Mammary epithelial cell (primary cell): ENCODE results near the gene CAPN9.

Experiments used
- EZH2 ChIP-seq: IDR thresholded peaks from 2 replicates; pipeline ENCODE4 v1.6.1; 2012; ENCODE audit warnings: low read length, inconsistent platforms, borderline replicate concordance
- TF ChIP-seq, protein P1 (sequence below), 2 donors: IDR thresholded peaks in 1 of 2; conservative IDR thresholded peaks in 1 of 2; 2 replicates each; pipeline ENCODE4 v1.5.1; 2011 to 2012; ENCODE audit warnings: inconsistent platforms in 2 of 2, low read length in 2 of 2, mild to moderate bottlenecking in 2 of 2, control low read depth in 1 of 2, low read depth in 1 of 2; ENCODE audit not compliant: insufficient read depth in 1 of 2; ENCODE audit errors: extremely low read depth in 1 of 2

DNA sequence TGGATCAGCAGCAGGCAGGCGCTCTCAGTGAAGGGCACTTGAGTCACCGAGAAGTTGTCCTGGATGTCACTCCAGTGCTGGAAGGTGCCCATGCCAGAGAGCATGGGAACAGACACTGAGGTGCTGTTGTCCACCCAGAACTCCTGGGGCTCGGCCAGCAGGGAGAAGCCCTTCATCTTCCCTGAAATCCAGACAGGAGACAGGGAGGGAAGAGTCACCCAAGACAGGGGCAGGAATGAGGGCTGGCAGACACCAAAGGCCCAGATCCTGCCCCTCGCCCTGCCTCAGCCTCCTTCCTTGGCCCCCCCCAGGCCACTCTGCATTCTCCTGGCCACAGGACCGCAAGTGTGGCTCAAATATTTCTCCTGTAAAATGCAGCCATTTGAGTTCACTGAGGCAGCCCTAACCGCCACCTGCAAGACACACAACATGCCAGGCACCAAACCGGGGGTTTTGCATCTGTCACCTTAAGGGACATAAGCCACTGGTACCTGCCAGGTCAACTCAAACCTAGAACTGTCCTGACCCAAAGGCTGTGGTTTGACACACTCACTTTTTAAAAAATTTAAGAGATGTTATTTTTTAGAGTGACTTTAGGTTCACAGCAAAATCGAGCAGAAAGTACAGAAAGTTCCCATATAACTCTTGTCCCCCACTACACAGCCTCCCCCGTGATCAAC, 41.0 kb upstream of the CAPN9 start:
- TF ChIP-seq, protein P1, sequence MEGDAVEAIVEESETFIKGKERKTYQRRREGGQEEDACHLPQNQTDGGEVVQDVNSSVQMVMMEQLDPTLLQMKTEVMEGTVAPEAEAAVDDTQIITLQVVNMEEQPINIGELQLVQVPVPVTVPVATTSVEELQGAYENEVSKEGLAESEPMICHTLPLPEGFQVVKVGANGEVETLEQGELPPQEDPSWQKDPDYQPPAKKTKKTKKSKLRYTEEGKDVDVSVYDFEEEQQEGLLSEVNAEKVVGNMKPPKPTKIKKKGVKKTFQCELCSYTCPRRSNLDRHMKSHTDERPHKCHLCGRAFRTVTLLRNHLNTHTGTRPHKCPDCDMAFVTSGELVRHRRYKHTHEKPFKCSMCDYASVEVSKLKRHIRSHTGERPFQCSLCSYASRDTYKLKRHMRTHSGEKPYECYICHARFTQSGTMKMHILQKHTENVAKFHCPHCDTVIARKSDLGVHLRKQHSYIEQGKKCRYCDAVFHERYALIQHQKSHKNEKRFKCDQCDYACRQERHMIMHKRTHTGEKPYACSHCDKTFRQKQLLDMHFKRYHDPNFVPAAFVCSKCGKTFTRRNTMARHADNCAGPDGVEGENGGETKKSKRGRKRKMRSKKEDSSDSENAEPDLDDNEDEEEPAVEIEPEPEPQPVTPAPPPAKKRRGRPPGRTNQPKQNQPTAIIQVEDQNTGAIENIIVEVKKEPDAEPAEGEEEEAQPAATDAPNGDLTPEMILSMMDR (conservative IDR thresholded peaks at IDR 0.05 in 1 of 2, IDR thresholded peaks at IDR 0.05 in 1 of 2; ENCODE audit: extremely low read depth in 1 of 2, insufficient read depth in 1 of 2, low read depth in 1 of 2, low read length in 2 of 2), result no peak
- no peak for TF ChIP-seq EZH2
